H9 (cell line): Measurements from ENCODE around the gene FADD. TPM values are rescaled to one million over a fixed set of nuclear protein-coding genes. Genes with fewer than 3 reads are reported as not detected.

Experiments used
- DNase-seq: peaks from one replicate; pipeline ENCODE4 v3.0.0-alpha.2; 2017
- H2AFZ ChIP-seq: one replicate; pipeline ENCODE4 v1.6.1; 2013; ENCODE audit warnings: mild to moderate bottlenecking, low read length, control low read depth, moderate library complexity
- H2AK5ac ChIP-seq: 2 replicates; pipeline ENCODE4 v1.6.1; 2013; ENCODE audit warnings: low read length, control low read depth, mixed read lengths; ENCODE audit not compliant: insufficient read length
- H2BK120ac ChIP-seq: one replicate; pipeline ENCODE4 v1.6.1; 2013; ENCODE audit warnings: low read depth, mild to moderate bottlenecking, low read length, control low read depth, inconsistent platforms; ENCODE audit not compliant: poor library complexity, severe bottlenecking
- H2BK12ac ChIP-seq: 2 replicates; pipeline ENCODE4 v1.6.1; 2013; ENCODE audit warnings: low read length, control low read depth, mixed read lengths, low read depth; ENCODE audit not compliant: insufficient read length
- H2BK15ac ChIP-seq: 2 replicates; pipeline ENCODE4 v1.6.1; 2013; ENCODE audit warnings: low read depth, low read length, control low read depth
- H2BK20ac ChIP-seq: one replicate; pipeline ENCODE4 v1.6.1; 2013; ENCODE audit warnings: low read depth, mild to moderate bottlenecking, low read length, control low read depth, inconsistent platforms; ENCODE audit not compliant: poor library complexity, severe bottlenecking
- H2BK5ac ChIP-seq: 2 replicates; pipeline ENCODE4 v1.6.1; 2013; ENCODE audit warnings: low read length, control low read depth, mixed read lengths; ENCODE audit not compliant: insufficient read length
- H3K14ac ChIP-seq: 2 replicates; pipeline ENCODE4 v1.6.1; 2013; ENCODE audit warnings: low read length, control low read depth; ENCODE audit not compliant: insufficient read depth
- H3K18ac ChIP-seq: 2 replicates; pipeline ENCODE4 v1.6.1; 2013; ENCODE audit warnings: low read depth, mild to moderate bottlenecking, mixed read lengths, low read length, control low read depth; ENCODE audit not compliant: insufficient read length
- H3K23ac ChIP-seq: 2 replicates; pipeline ENCODE4 v1.6.1; 2013; ENCODE audit warnings: low read length, control low read depth, mixed read lengths, low read depth; ENCODE audit not compliant: insufficient read length
- H3K23me2 ChIP-seq: 2 replicates; pipeline ENCODE4 v1.6.1; 2013; ENCODE audit warnings: low read depth, mild to moderate bottlenecking, mixed read lengths, low read length, control low read depth; ENCODE audit not compliant: insufficient read length, poor library complexity, severe bottlenecking
- H3K27ac ChIP-seq: 2 replicates; pipeline ENCODE4 v1.5.1; 2013; ENCODE audit warnings: low read length, control low read depth, mixed read lengths, low read depth; ENCODE audit not compliant: insufficient read length
- H3K27me3 ChIP-seq: 2 replicates; pipeline ENCODE4 v1.6.1; 2013; ENCODE audit warnings: low read length, control low read depth, inconsistent platforms; ENCODE audit not compliant: insufficient read depth
- H3K4ac ChIP-seq: 2 replicates; pipeline ENCODE4 v1.6.1; 2013; ENCODE audit warnings: low read depth, mild to moderate bottlenecking, control low read depth, inconsistent platforms, low read length, moderate library complexity
- H3K4me1 ChIP-seq: 2 replicates; pipeline ENCODE4 v1.6.1; 2013; ENCODE audit warnings: low read length, control low read depth, inconsistent platforms; ENCODE audit not compliant: insufficient read depth
- H3K4me2 ChIP-seq: 2 replicates; pipeline ENCODE4 v1.6.1; 2013; ENCODE audit warnings: low read length, control low read depth, mixed read lengths; ENCODE audit not compliant: insufficient read length, insufficient read depth
- H3K56ac ChIP-seq: 2 replicates; pipeline ENCODE4 v1.6.1; 2013; ENCODE audit warnings: low read depth, mild to moderate bottlenecking, mixed read lengths, low read length, control low read depth; ENCODE audit not compliant: insufficient read length
- H3K79me1 ChIP-seq: 2 replicates; pipeline ENCODE4 v1.6.1; 2013; ENCODE audit warnings: low read depth, mild to moderate bottlenecking, moderate library complexity, low read length, control low read depth, inconsistent platforms; ENCODE audit not compliant: insufficient read depth, poor library complexity, severe bottlenecking
- H3K79me2 ChIP-seq: 2 replicates; pipeline ENCODE4 v1.6.1; 2013; ENCODE audit warnings: low read length, control low read depth, inconsistent platforms; ENCODE audit not compliant: insufficient read depth
- H3K9ac ChIP-seq: 2 replicates; pipeline ENCODE4 v1.6.1; 2013; ENCODE audit warnings: low read length, control low read depth, mixed read lengths; ENCODE audit not compliant: insufficient read length; ENCODE audit errors: extremely low read depth
- H3K9me3 ChIP-seq: one replicate; pipeline ENCODE4 v1.6.1; 2013; ENCODE audit warnings: low read depth, low read length, inconsistent platforms; ENCODE audit not compliant: control insufficient read depth
- H3T11ph ChIP-seq: one replicate; pipeline ENCODE4 v1.6.1; 2013; ENCODE audit warnings: mild to moderate bottlenecking, low read length, control low read depth, inconsistent platforms
- H4K20me1 ChIP-seq: one replicate; pipeline ENCODE4 v1.6.1; 2013; ENCODE audit not compliant: control insufficient read depth, insufficient read length, insufficient read depth
- H4K5ac ChIP-seq: 2 replicates; pipeline ENCODE4 v1.6.1; 2013; ENCODE audit warnings: low read depth, mild to moderate bottlenecking, mixed read lengths, low read length, control low read depth; ENCODE audit not compliant: insufficient read length
- H4K8ac ChIP-seq: replicated peaks from 2 replicates; pipeline ENCODE4 v1.6.1; 2013; ENCODE audit warnings: low read length, control low read depth, mixed read lengths, low read depth; ENCODE audit not compliant: insufficient read length
- H4K91ac ChIP-seq: 2 replicates; pipeline ENCODE4 v1.6.1; 2013; ENCODE audit warnings: low read depth, mild to moderate bottlenecking, moderate library complexity, mixed read lengths, low read length, control low read depth; ENCODE audit not compliant: insufficient read length
- H3K27ac Mint-ChIP-seq, 3 experiments: 2 replicates in 2 of 3; 3 replicates in 1 of 3; pipeline ENCODE4 v1.8.0; 2020 to 2021; ENCODE audit warnings: mixed read lengths in 3 of 3, mild to moderate bottlenecking in 1 of 3, moderate library complexity in 1 of 3
- H3K27me3 Mint-ChIP-seq: 2 replicates; pipeline ENCODE4 v1.8.0; 2021; ENCODE audit warnings: low read depth, mild to moderate bottlenecking, moderate library complexity, mixed read lengths
- H3K36me3 Mint-ChIP-seq, 3 experiments: 2 replicates in 2 of 3; 3 replicates in 1 of 3; pipeline ENCODE4 v1.8.0; 2020 to 2021; ENCODE audit warnings: low read depth in 3 of 3, mixed read lengths in 3 of 3; ENCODE audit not compliant: insufficient read depth in 1 of 3
- H3K4me1 Mint-ChIP-seq, 2 experiments: 2 replicates each; pipeline ENCODE4 v1.8.0; 2020; ENCODE audit warnings: mixed read lengths in 2 of 2
- H3K4me3 Mint-ChIP-seq, 2 experiments: 2 replicates in 1 of 2; 3 replicates in 1 of 2; pipeline ENCODE4 v1.8.0; 2020 to 2021; ENCODE audit warnings: mild to moderate bottlenecking in 2 of 2, mixed read lengths in 2 of 2, moderate library complexity in 1 of 2
- H3K9me3 Mint-ChIP-seq, 2 experiments: 2 replicates in 1 of 2; 3 replicates in 1 of 2; pipeline ENCODE4 v1.8.0; 2020; ENCODE audit warnings: mild to moderate bottlenecking in 2 of 2, mixed read lengths in 2 of 2, moderate library complexity in 1 of 2
- CTCF ChIP-seq: fragments of 200-600 bp; sonication (generic); conservative IDR thresholded peaks from 3 replicates; pipeline ENCODE4 v1.8.0; 2021; ENCODE audit warnings: antibody characterized with exemption, mild to moderate bottlenecking
- WGBS: extraction: QIAGEN DNeasy Blood & Tissue Kit; methylation state at CpG from one replicate; pipeline ENCODE4 v1.1.7; 2013; ENCODE audit warnings: missing lambda C conversion rate, low lambda C conversion rate, mixed read lengths; ENCODE audit not compliant: insufficient read length; ENCODE audit errors: extremely low coverage; 5-methylcytosine and 5-hydroxymethylcytosine counted together
- total RNA-seq: library from RNA; stranded (reverse); gene quantifications from 2 replicates; pipeline ENCODE4 v1.2.1, GENCODE V29; 2021

Gene FADD
- total RNA-seq, 1 experiment from 2014 or later, result 51.1 TPM

GRCh38 chr11:70203751-70204465 is 812 bp downstream of the FADD start:
- WGBS, result no CpG with 5 or more reads among the region's 30 CpGs
- no peak overlapping the region for H3K56ac ChIP-seq

More at GRCh38 chr11:70203751-70204465, 812 bp downstream of the FADD start:
- Histone ChIP-seq H2AK5ac (no peak overlapping the region), H3K9me3 (no peaks in the 10 kb centered on the region), H3K18ac (peak overlapping the region; percentile 53), H3K14ac (peak overlapping the region; percentile 95), H2BK12ac (peak overlapping the region; percentile 47), H3K79me1 (peaks cover 9% of the 10 kb centered on the region), H3K79me2 (peaks cover 17% of the 10 kb centered on the region), H2AFZ (no peak overlapping the region), H2BK120ac (no peak overlapping the region), H3T11ph (no peak overlapping the region), H2BK5ac (no peak overlapping the region), H4K8ac (no peak overlapping the region), H2BK15ac (no peak overlapping the region), H3K4me1 (no peaks in the 10 kb centered on the region), H4K20me1 (peaks cover 3% of the 10 kb centered on the region), H2BK20ac (no peak overlapping the region), H3K9ac (peak overlapping the region; percentile 81), H3K27me3 (no peaks in the 10 kb centered on the region), H3K4ac (no peak overlapping the region), H3K23ac (no peak overlapping the region), H3K4me2 (peak overlapping the region; percentile 99), H3K27ac (no peak overlapping the region), H4K5ac (no peak overlapping the region), H4K91ac (no peak overlapping the region), H3K23me2 (peaks cover 14% of the 10 kb centered on the region)
- DNase-seq, result no peak
- H3K27me3 Mint-ChIP-seq, result no peaks in the 10 kb centered on the region
- peaks cover 0 to 5% of the 10 kb centered on the region in 2 experiments; a peak in 3 of 5 replicates for H3K9me3 Mint-ChIP-seq
- H3K4me1 Mint-ChIP-seq, result peaks cover 38% of the 10 kb centered on the region in 2 experiments
- H3K36me3 Mint-ChIP-seq, result peaks cover 27 to 45% (median 40%) of the 10 kb centered on the region in 3 experiments
- no peak for TF ChIP-seq CTCF
- H3K27ac Mint-ChIP-seq, result peak overlapping the region in 2 of 3 experiments; percentile 94 to 95; a peak in 5 of 7 replicates
- H3K4me3 Mint-ChIP-seq, result peak overlapping the region; percentile 87 to 92
